Measurements from ENCODE around the gene FUZ. TPM values are rescaled to one million over a fixed set of nuclear protein-coding genes. Genes with fewer than 3 reads are reported as not detected.
A peak's percentile ranks its signal among the peaks of the same experiment; 100 is the strongest.

The FUZ gene
- total and polyA plus RNA-seq, 2 of the 8 experiments (the other 6 are each of a cell fraction or from before 2014, with no cell fraction given), result 28.4 to 33.9 TPM

GRCh38 chr19:49817964-49818648, 5.0 kb upstream of the FUZ start, which contains the start of gene MED25 (continued):
- TF ChIP-seq, protein P1, sequence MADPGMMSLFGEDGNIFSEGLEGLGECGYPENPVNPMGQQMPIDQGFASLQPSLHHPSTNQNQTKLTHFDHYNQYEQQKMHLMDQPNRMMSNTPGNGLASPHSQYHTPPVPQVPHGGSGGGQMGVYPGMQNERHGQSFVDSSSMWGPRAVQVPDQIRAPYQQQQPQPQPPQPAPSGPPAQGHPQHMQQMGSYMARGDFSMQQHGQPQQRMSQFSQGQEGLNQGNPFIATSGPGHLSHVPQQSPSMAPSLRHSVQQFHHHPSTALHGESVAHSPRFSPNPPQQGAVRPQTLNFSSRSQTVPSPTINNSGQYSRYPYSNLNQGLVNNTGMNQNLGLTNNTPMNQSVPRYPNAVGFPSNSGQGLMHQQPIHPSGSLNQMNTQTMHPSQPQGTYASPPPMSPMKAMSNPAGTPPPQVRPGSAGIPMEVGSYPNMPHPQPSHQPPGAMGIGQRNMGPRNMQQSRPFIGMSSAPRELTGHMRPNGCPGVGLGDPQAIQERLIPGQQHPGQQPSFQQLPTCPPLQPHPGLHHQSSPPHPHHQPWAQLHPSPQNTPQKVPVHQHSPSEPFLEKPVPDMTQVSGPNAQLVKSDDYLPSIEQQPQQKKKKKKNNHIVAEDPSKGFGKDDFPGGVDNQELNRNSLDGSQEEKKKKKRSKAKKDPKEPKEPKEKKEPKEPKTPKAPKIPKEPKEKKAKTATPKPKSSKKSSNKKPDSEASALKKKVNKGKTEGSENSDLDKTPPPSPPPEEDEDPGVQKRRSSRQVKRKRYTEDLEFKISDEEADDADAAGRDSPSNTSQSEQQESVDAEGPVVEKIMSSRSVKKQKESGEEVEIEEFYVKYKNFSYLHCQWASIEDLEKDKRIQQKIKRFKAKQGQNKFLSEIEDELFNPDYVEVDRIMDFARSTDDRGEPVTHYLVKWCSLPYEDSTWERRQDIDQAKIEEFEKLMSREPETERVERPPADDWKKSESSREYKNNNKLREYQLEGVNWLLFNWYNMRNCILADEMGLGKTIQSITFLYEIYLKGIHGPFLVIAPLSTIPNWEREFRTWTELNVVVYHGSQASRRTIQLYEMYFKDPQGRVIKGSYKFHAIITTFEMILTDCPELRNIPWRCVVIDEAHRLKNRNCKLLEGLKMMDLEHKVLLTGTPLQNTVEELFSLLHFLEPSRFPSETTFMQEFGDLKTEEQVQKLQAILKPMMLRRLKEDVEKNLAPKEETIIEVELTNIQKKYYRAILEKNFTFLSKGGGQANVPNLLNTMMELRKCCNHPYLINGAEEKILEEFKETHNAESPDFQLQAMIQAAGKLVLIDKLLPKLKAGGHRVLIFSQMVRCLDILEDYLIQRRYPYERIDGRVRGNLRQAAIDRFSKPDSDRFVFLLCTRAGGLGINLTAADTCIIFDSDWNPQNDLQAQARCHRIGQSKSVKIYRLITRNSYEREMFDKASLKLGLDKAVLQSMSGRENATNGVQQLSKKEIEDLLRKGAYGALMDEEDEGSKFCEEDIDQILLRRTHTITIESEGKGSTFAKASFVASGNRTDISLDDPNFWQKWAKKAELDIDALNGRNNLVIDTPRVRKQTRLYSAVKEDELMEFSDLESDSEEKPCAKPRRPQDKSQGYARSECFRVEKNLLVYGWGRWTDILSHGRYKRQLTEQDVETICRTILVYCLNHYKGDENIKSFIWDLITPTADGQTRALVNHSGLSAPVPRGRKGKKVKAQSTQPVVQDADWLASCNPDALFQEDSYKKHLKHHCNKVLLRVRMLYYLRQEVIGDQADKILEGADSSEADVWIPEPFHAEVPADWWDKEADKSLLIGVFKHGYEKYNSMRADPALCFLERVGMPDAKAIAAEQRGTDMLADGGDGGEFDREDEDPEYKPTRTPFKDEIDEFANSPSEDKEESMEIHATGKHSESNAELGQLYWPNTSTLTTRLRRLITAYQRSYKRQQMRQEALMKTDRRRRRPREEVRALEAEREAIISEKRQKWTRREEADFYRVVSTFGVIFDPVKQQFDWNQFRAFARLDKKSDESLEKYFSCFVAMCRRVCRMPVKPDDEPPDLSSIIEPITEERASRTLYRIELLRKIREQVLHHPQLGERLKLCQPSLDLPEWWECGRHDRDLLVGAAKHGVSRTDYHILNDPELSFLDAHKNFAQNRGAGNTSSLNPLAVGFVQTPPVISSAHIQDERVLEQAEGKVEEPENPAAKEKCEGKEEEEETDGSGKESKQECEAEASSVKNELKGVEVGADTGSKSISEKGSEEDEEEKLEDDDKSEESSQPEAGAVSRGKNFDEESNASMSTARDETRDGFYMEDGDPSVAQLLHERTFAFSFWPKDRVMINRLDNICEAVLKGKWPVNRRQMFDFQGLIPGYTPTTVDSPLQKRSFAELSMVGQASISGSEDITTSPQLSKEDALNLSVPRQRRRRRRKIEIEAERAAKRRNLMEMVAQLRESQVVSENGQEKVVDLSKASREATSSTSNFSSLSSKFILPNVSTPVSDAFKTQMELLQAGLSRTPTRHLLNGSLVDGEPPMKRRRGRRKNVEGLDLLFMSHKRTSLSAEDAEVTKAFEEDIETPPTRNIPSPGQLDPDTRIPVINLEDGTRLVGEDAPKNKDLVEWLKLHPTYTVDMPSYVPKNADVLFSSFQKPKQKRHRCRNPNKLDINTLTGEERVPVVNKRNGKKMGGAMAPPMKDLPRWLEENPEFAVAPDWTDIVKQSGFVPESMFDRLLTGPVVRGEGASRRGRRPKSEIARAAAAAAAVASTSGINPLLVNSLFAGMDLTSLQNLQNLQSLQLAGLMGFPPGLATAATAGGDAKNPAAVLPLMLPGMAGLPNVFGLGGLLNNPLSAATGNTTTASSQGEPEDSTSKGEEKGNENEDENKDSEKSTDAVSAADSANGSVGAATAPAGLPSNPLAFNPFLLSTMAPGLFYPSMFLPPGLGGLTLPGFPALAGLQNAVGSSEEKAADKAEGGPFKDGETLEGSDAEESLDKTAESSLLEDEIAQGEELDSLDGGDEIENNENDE (IDR thresholded peaks at IDR 0.05; ENCODE audit: insufficient replicate concordance, low read length), result no peak
- no peak for TF ChIP-seq CEBPB (IDR thresholded peaks at IDR 0.05; ENCODE audit: low read depth, low read length)
- peak; percentile 62 for TF ChIP-seq NRF1 (IDR thresholded peaks at IDR 0.05; ENCODE audit: low read depth, low read length)
- peak; percentile 69; the same call in 1 of the 2 replicates for TF ChIP-seq CREB1 (IDR thresholded peaks at IDR 0.05)
- peak; percentile 40 for TF ChIP-seq SIX5 (IDR thresholded peaks at IDR 0.05; ENCODE audit: low read depth, low read length)
- TF ChIP-seq ASH2L (IDR thresholded peaks at IDR 0.05; ENCODE audit: low read length), result peak; percentile 55
- TF ChIP-seq HDAC2 (IDR thresholded peaks at IDR 0.05; ENCODE audit: borderline replicate concordance in 1 of 2, low read depth in 2 of 2, low read length in 2 of 2), result peak in 1 of 2 experiments; percentile 25; a peak in 1 of 4 replicates
- TF ChIP-seq BRCA1 (IDR thresholded peaks at IDR 0.05; ENCODE audit: low read depth, low read length), result no peak
- peak; percentile 26; the same call in 1 of the 2 replicates for TF ChIP-seq E2F6 (IDR thresholded peaks at IDR 0.05)
- peak; percentile 68; the same call in 1 of the 2 replicates for TF ChIP-seq KDM5A (IDR thresholded peaks at IDR 0.05; ENCODE audit: low read length)

All from H1 (cell line).